BJ (cell line): ENCODE data around the gene TCTN1. TPM values are rescaled to one million over a fixed set of nuclear protein-coding genes. Genes with fewer than 3 reads are reported as not detected.

Experiments
- CTCF ChIA-PET: fragments of 350-600 bp; formaldehyde crosslinking; extraction: SDS; loops from one replicate; lab custom pipeline; 2021; ENCODE audit warnings: antibody characterized with exemption, inconsistent platforms; lab: Yijun Ruan, JAX
- POLR2A ChIA-PET: fragments of 300-600 bp; sonication (Branson Sonifier 250); formaldehyde crosslinking; extraction: SDS; loops from one replicate; lab custom pipeline; 2021; ENCODE audit warnings: antibody characterized with exemption; lab: Charles Lee
- DNase-seq: peaks from one replicate; pipeline ENCODE4 v3.0.0-alpha.2; 2011; ENCODE audit warnings: low read depth
- H3K27me3 ChIP-seq: 2 replicates; pipeline ENCODE4 v1.6.0; 2011; ENCODE audit warnings: low read length; ENCODE audit not compliant: control insufficient read depth, insufficient read depth
- H3K36me3 ChIP-seq: 2 replicates; pipeline ENCODE4 v1.5.1; 2011; ENCODE audit warnings: low read length; ENCODE audit not compliant: control insufficient read depth, insufficient read depth
- H3K4me3 ChIP-seq: 2 replicates; pipeline ENCODE4 v1.5.1; 2011; ENCODE audit warnings: low read depth, mild to moderate bottlenecking, control low read depth, low read length
- polyA plus RNA-seq: library from polyadenylated mRNA; depleted of rRNA; stranded (reverse); fragments of >200 nt; gene quantifications from 2 replicates; pipeline ENCODE4 v1.2.3, GENCODE V29; 2011
- TF ChIP-seq, protein P1 (sequence below): IDR thresholded peaks from 2 replicates; pipeline ENCODE4 v1.5.1; 2011; ENCODE audit warnings: low read depth, mild to moderate bottlenecking, control low read depth, inconsistent platforms, low read length, moderate library complexity; ENCODE audit not compliant: insufficient read depth

Gene TCTN1
- polyA plus RNA-seq, 1 experiment, result 34.1 TPM

DNA sequence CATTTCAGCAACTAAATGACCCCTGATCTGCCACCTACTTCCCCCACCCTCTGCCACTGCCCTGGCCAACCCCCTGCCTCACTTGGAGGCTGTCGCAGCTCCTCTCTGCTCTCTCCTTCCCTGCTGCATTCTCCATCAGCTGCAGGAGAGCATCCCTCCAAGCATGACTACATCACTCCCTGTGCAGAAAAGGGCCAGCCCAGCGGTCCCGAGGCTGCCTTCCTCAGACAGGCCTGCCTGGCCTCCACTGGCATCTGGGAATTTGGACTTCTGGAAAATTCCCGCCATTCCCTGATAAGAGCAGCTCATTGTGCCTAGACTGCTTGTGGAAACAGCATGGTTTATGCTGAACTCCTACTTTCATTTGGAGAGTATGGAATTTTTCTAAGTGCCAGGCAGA is 62.2 kb downstream of the TCTN1 start:
- H3K4me3 ChIP-seq, result no peak overlapping the region
- H3K27me3 ChIP-seq, result no peaks in the 10 kb centered on the region
- H3K36me3 ChIP-seq, result no peaks in the 10 kb centered on the region
- ChIA-PET POLR2A (interaction anchor here (0.8 kb wide), 1 partner anchor 64 kb away, joined by 4 read pairs; no protein-coding TSS in a partner anchor), CTCF (no interaction called here)
- no peak for DNase-seq
- TF ChIP-seq, protein P1, sequence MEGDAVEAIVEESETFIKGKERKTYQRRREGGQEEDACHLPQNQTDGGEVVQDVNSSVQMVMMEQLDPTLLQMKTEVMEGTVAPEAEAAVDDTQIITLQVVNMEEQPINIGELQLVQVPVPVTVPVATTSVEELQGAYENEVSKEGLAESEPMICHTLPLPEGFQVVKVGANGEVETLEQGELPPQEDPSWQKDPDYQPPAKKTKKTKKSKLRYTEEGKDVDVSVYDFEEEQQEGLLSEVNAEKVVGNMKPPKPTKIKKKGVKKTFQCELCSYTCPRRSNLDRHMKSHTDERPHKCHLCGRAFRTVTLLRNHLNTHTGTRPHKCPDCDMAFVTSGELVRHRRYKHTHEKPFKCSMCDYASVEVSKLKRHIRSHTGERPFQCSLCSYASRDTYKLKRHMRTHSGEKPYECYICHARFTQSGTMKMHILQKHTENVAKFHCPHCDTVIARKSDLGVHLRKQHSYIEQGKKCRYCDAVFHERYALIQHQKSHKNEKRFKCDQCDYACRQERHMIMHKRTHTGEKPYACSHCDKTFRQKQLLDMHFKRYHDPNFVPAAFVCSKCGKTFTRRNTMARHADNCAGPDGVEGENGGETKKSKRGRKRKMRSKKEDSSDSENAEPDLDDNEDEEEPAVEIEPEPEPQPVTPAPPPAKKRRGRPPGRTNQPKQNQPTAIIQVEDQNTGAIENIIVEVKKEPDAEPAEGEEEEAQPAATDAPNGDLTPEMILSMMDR, result no peak

- TF ChIP-seq, protein P1, result no peak
- no peak for DNase-seq
- no peaks in the 10 kb centered on the region for H3K27me3 ChIP-seq
- no peaks in the 10 kb centered on the region for H3K36me3 ChIP-seq
- ChIA-PET CTCF (no interaction called here), POLR2A (no interaction called here)
- no peak overlapping the region for H3K4me3 ChIP-seq
Observed at GRCh38 chr12:110677206-110677911, 63.4 kb downstream of the TCTN1 start.

- H3K36me3 ChIP-seq, result no peaks in the 10 kb centered on the region
- CTCF ChIA-PET, result no interaction called here
- TF ChIP-seq, protein P1, result no peak
- H3K27me3 ChIP-seq, result no peaks in the 10 kb centered on the region
- H3K4me3 ChIP-seq, result no peak overlapping the region
- POLR2A ChIA-PET, result no interaction called here
- no peak for DNase-seq
Observed at GRCh38 chr12:110677982-110678381, 64.1 kb downstream of the TCTN1 start.

- POLR2A ChIA-PET, result interaction anchor here (0.6 kb wide), 1 partner anchor 58 kb away, joined by 11 read pairs; no protein-coding TSS in a partner anchor
- TF ChIP-seq, protein P1, result no peak
- no peak for DNase-seq
- no peak overlapping the region for H3K4me3 ChIP-seq
- no peaks in the 10 kb centered on the region for H3K36me3 ChIP-seq
- CTCF ChIA-PET, result interaction anchor here (0.7 to 1.1 kb wide), 2 partner anchors 15 to 32 kb away, joined by 3 to 5 read pairs; no protein-coding TSS in a partner anchor
- no peaks in the 10 kb centered on the region for H3K27me3 ChIP-seq
Observed at GRCh38 chr12:110679201-110679600, 65.3 kb downstream of the TCTN1 start.

- CTCF ChIA-PET, result interaction anchor here (0.7 kb wide), 1 partner anchor 15 kb away, joined by 3 read pairs; no protein-coding TSS in a partner anchor
- no peak overlapping the region for H3K4me3 ChIP-seq
- TF ChIP-seq, protein P1, result no peak
- H3K27me3 ChIP-seq, result no peaks in the 10 kb centered on the region
- no peak for DNase-seq
- H3K36me3 ChIP-seq, result no peaks in the 10 kb centered on the region
- POLR2A ChIA-PET, result no interaction called here
Observed at GRCh38 chr12:110680032-110680431, 66.1 kb downstream of the TCTN1 start.
